DND-41 (cell line): Measurements from ENCODE around the gene SNRNP27.

ENCODE experiments used
- ATAC-seq: fragments of 200-7000 bp; cut with Tn5 transposase; 3 replicates; pipeline ENCODE4 v1.9.1; 2021; ENCODE audit warnings: low read depth; ENCODE audit not compliant: insufficient read depth
- DNase-seq: peaks from one replicate; pipeline ENCODE4 v3.0.0-alpha.2; 2020
- H2AFZ ChIP-seq: 2 replicates; pipeline ENCODE4 v1.6.0; 2012; ENCODE audit warnings: low read depth, low read length
- H3K27ac ChIP-seq: 2 replicates; pipeline ENCODE4 v1.5.1; 2012; ENCODE audit warnings: low read length, inconsistent platforms
- H3K27me3 ChIP-seq: fragments of 200-600 bp; sonication (generic); 2 replicates; pipeline ENCODE4 v1.6.0; 2012; ENCODE audit warnings: low read length, mild to moderate bottlenecking, inconsistent platforms; ENCODE audit not compliant: insufficient read depth, poor library complexity
- H3K36me3 ChIP-seq: 2 replicates; pipeline ENCODE4 v1.5.1; 2012; ENCODE audit warnings: low read length, inconsistent platforms; ENCODE audit not compliant: insufficient read depth
- H3K4me1 ChIP-seq: 2 replicates; pipeline ENCODE4 v1.5.1; 2012; ENCODE audit warnings: mild to moderate bottlenecking, low read length; ENCODE audit not compliant: insufficient read depth
- H3K4me2 ChIP-seq: 2 replicates; pipeline ENCODE4 v1.6.0; 2012; ENCODE audit warnings: mild to moderate bottlenecking, moderate library complexity, low read length, inconsistent platforms; ENCODE audit not compliant: insufficient read depth
- H3K4me3 ChIP-seq, 2 experiments: fragments of 200-600 bp in 1 of 2; shearing (Covaris generic) in 1 of 2; 2 replicates each; pipeline ENCODE4 v1.5.1; 2012 to 2016; ENCODE audit warnings: inconsistent platforms in 2 of 2, low read length in 2 of 2, mild to moderate bottlenecking in 2 of 2, low read depth in 1 of 2, moderate library complexity in 1 of 2
- H3K79me2 ChIP-seq: 2 replicates; pipeline ENCODE4 v1.6.0; 2012; ENCODE audit warnings: low read length, inconsistent platforms; ENCODE audit not compliant: insufficient read depth
- H3K9ac ChIP-seq: 2 replicates; pipeline ENCODE4 v1.6.0; 2012; ENCODE audit warnings: low read depth, mild to moderate bottlenecking, inconsistent platforms, low read length, moderate library complexity
- H3K9me3 ChIP-seq: 2 replicates; pipeline ENCODE4 v1.5.1; 2012; ENCODE audit warnings: low read length, moderate library complexity, mild to moderate bottlenecking, inconsistent platforms; ENCODE audit not compliant: insufficient read depth, severe bottlenecking
- H4K20me1 ChIP-seq: 2 replicates; pipeline ENCODE4 v1.6.0; 2012; ENCODE audit warnings: low read length; ENCODE audit not compliant: insufficient read depth
- CTCF ChIP-seq: IDR thresholded peaks from 2 replicates; pipeline ENCODE4 v1.5.1; 2012; ENCODE audit warnings: borderline replicate concordance, low read length, moderate library complexity, mild to moderate bottlenecking; ENCODE audit not compliant: poor library complexity, severe bottlenecking; ENCODE audit errors: extremely low read depth
- EZH2 ChIP-seq: IDR thresholded peaks from 3 replicates; pipeline ENCODE4 v1.6.1; 2012; ENCODE audit warnings: borderline replicate concordance, low read depth, mild to moderate bottlenecking, moderate library complexity, low read length, inconsistent platforms; ENCODE audit not compliant: severe bottlenecking

Gene SNRNP27

GRCh38 chr2:69893684-69894551 is at the start of gene SNRNP27:
SNRNP27 (plus strand) TSS chr2:69893956; CDS start chr2:69893985, 29 bp downstream.
- H3K36me3 ChIP-seq: peaks cover 41% of the 10 kb centered on the region
- no peaks in the 10 kb centered on the region for H3K27me3 ChIP-seq
- DNase-seq (peak; percentile 88), ATAC-seq (peak; percentile 98)
- H3K4me3 ChIP-seq: peak within 1 kb of the TSS; percentile 85 to 94; a peak in 3 of 4 replicates
- peak within 1 kb of the TSS; percentile 79 for H3K9ac ChIP-seq
- peak within 1 kb of the TSS; percentile 75 for H3K4me2 ChIP-seq
- H4K20me1 ChIP-seq: no peaks in the 10 kb centered on the region
- peak within 1 kb of the TSS; percentile 82 for H3K27ac ChIP-seq
- peaks cover 53% of the 10 kb centered on the region for H3K79me2 ChIP-seq
- peak within 1 kb of the TSS; percentile 87 for H2AFZ ChIP-seq
- TF ChIP-seq CTCF: peak; percentile 1
- TF ChIP-seq EZH2: no peak
- no peaks in the 10 kb centered on the region for H3K9me3 ChIP-seq
- peaks cover 30% of the 10 kb centered on the region for H3K4me1 ChIP-seq

DNA sequence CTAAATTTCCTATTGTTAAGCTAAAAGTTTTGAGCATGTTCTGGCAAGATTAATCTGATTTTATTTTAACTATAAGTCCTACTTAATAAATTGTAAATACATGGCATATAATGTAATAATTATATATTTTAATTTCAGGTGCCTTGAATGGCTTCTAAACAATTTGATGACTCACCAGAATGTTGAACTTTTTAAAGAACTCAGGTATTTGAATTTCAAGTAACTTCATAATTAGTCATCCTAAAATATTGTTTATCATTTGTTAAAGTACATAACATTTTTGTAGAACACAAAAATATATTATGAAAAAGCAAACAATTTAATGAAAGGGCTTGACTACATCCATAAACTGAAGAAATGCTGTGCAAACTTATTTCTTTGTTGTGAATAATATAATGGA is 49.8 kb upstream of the SNRNP27 start:
- Histone ChIP-seq H2AFZ (no peak overlapping the region), H3K4me3 (no peak overlapping the region), H3K36me3 (peaks cover 92% of the 10 kb centered on the region), H3K4me2 (no peak overlapping the region), H3K27ac (no peak overlapping the region), H3K79me2 (peaks cover 10% of the 10 kb centered on the region; the same call in 1 of the 2 replicates), H4K20me1 (no peaks in the 10 kb centered on the region; the same call in 1 of the 2 replicates), H3K4me1 (no peaks in the 10 kb centered on the region), H3K27me3 (no peaks in the 10 kb centered on the region), H3K9ac (no peak overlapping the region), H3K9me3 (no peaks in the 10 kb centered on the region)
- ATAC-seq (no peak), DNase-seq (no peak)
- TF ChIP-seq EZH2 (no peak), CTCF (no peak)

- H3K4me2 ChIP-seq: no peak overlapping the region
- H3K27ac ChIP-seq: no peak overlapping the region
- no peak overlapping the region for H3K4me3 ChIP-seq
- H3K9me3 ChIP-seq: no peaks in the 10 kb centered on the region
- 0 out of 2 replicates have a peak, but pooled peaks cover 8% of the 10 kb centered on the region for H3K79me2 ChIP-seq
- DNase-seq: no peak
- H3K27me3 ChIP-seq: no peaks in the 10 kb centered on the region
- H3K9ac ChIP-seq: no peak overlapping the region
- peaks cover 91% of the 10 kb centered on the region for H3K36me3 ChIP-seq
- H4K20me1 ChIP-seq: no peaks in the 10 kb centered on the region; the same call in 1 of the 2 replicates
- TF ChIP-seq CTCF (no peak), EZH2 (no peak)
- ATAC-seq: no peak
- no peaks in the 10 kb centered on the region for H3K4me1 ChIP-seq
- no peak overlapping the region for H2AFZ ChIP-seq
Observed at GRCh38 chr2:69844560-69844959, 49.2 kb upstream of the SNRNP27 start.
